Calu3 (cell line): ENCODE data around the gene ADAT3. TPM values are rescaled to one million over a fixed set of nuclear protein-coding genes. Genes with fewer than 3 reads are reported as not detected.

Experiments
- BruUV-seq: library from RNA; stranded (reverse); fragments of 400-500 nt; replicated peaks from 2 replicates; lab custom pipeline; 2021; lab: Mats Ljungman, UMichigan
- CTCF ChIA-PET: fragments of 300-600 bp; sonication (Branson Sonifier 250); formaldehyde crosslinking; loops from one replicate; lab custom pipeline; 2022; ENCODE audit warnings: antibody characterized with exemption; lab: Charles Lee
- DNase-seq: peaks from one replicate; pipeline ENCODE4 v3.0.0; 2022
- H3K27ac Mint-ChIP-seq: one replicate; pipeline ENCODE4 v1.8.0; 2022; ENCODE audit warnings: mixed read lengths; ENCODE audit not compliant: unreplicated experiment
- H3K27me3 Mint-ChIP-seq: one replicate; pipeline ENCODE4 v1.8.0; 2022; ENCODE audit warnings: mixed read lengths; ENCODE audit not compliant: unreplicated experiment
- H3K36me3 Mint-ChIP-seq: one replicate; pipeline ENCODE4 v1.8.0; 2022; ENCODE audit warnings: mild to moderate bottlenecking, moderate library complexity, mixed read lengths; ENCODE audit not compliant: insufficient read depth, unreplicated experiment
- H3K4me1 Mint-ChIP-seq: one replicate; pipeline ENCODE4 v1.8.0; 2022; ENCODE audit warnings: mild to moderate bottlenecking, low read depth, mixed read lengths; ENCODE audit not compliant: unreplicated experiment
- H3K4me3 Mint-ChIP-seq: one replicate; pipeline ENCODE4 v1.8.0; 2022; ENCODE audit warnings: mild to moderate bottlenecking, low read depth, moderate library complexity, mixed read lengths; ENCODE audit not compliant: unreplicated experiment
- H3K9me3 Mint-ChIP-seq: one replicate; pipeline ENCODE4 v1.8.0; 2022; ENCODE audit warnings: low read depth, mixed read lengths; ENCODE audit not compliant: unreplicated experiment
- intact Hi-C: fragments of 100-400 bp; cut with micrococcal nuclease; formaldehyde crosslinking; loops from one replicate; pipeline ENCODE4 v1.10.0; 2022; ENCODE audit not compliant: unreplicated experiment
- total RNA-seq: library from RNA; stranded (reverse); gene quantifications from 2 replicates; pipeline ENCODE4 v1.2.3, GENCODE V29; 2022
- TF ChIP-seq, protein P1 (sequence below): fragments of 200-600 bp; IDR thresholded peaks from one replicate; pipeline ENCODE4 v1.8.0; 2022; ENCODE audit warnings: antibody characterized with exemption; ENCODE audit not compliant: unreplicated experiment

ADAT3 gene
- total RNA-seq, 1 experiment from 2014 or later: 6.7 TPM

DNA sequence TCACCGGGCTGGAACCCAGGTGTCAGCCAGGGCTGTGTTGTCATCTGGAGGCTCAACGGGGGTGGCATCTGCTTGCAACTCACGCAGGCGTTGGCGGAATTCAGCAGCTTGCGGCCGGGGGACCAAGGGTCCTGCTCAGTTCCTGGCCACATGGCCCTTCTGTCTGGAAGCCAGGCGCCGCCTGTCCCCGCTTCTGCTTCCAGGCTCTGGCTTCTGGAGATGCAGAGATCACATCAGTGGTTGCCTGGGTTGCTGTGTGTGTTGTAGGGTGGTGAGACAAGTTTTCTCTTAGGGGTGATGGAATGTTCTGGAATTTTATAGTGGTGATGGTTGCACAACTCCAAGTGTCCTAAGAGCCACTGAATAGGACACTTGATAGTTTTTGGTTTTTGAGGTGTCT lies 5.0 kb downstream of the ADAT3 start:
- no TSS peak for BruUV-seq
- H3K9me3 Mint-ChIP-seq: no peaks in the 10 kb centered on the region
- TF ChIP-seq, protein P1, sequence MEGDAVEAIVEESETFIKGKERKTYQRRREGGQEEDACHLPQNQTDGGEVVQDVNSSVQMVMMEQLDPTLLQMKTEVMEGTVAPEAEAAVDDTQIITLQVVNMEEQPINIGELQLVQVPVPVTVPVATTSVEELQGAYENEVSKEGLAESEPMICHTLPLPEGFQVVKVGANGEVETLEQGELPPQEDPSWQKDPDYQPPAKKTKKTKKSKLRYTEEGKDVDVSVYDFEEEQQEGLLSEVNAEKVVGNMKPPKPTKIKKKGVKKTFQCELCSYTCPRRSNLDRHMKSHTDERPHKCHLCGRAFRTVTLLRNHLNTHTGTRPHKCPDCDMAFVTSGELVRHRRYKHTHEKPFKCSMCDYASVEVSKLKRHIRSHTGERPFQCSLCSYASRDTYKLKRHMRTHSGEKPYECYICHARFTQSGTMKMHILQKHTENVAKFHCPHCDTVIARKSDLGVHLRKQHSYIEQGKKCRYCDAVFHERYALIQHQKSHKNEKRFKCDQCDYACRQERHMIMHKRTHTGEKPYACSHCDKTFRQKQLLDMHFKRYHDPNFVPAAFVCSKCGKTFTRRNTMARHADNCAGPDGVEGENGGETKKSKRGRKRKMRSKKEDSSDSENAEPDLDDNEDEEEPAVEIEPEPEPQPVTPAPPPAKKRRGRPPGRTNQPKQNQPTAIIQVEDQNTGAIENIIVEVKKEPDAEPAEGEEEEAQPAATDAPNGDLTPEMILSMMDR: no peak
- H3K27ac Mint-ChIP-seq: no peak overlapping the region
- no peak for DNase-seq
- H3K4me1 Mint-ChIP-seq: no peaks in the 10 kb centered on the region
- CTCF ChIA-PET: no interaction called here
- intact Hi-C loops: no loop called here
- H3K36me3 Mint-ChIP-seq: peaks cover 28% of the 10 kb centered on the region
- H3K4me3 Mint-ChIP-seq: no peak overlapping the region
- H3K27me3 Mint-ChIP-seq: no peaks in the 10 kb centered on the region

DNA sequence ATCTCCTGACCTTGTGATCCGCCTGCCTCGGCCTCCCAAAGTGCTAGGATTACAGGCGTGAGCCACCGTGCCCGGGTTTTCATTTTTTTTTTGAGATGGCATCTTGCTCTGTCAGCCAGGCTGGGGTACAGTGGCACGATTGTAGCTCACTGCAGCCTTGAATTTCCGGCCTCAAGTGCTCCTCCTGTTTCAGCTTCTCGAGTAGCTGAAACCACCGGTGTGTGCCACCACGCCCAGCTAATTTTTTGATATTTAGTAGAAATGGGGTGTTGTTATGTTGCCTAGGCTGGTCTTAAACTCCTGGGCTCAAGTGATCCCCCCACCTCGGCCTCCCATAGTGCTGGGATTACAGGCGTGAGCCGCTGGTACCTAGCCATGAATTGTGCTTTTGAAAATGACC lies 5.9 kb downstream of the ADAT3 start:
- no peak overlapping the region for H3K4me3 Mint-ChIP-seq
- TF ChIP-seq, protein P1: no peak
- H3K27me3 Mint-ChIP-seq: no peaks in the 10 kb centered on the region
- H3K27ac Mint-ChIP-seq: no peak overlapping the region
- CTCF ChIA-PET: no interaction called here
- intact Hi-C loops: no loop called here
- H3K4me1 Mint-ChIP-seq: no peaks in the 10 kb centered on the region
- H3K36me3 Mint-ChIP-seq: peaks cover 19% of the 10 kb centered on the region
- H3K9me3 Mint-ChIP-seq: no peaks in the 10 kb centered on the region
- DNase-seq: no peak
- BruUV-seq: no TSS peak

DNA sequence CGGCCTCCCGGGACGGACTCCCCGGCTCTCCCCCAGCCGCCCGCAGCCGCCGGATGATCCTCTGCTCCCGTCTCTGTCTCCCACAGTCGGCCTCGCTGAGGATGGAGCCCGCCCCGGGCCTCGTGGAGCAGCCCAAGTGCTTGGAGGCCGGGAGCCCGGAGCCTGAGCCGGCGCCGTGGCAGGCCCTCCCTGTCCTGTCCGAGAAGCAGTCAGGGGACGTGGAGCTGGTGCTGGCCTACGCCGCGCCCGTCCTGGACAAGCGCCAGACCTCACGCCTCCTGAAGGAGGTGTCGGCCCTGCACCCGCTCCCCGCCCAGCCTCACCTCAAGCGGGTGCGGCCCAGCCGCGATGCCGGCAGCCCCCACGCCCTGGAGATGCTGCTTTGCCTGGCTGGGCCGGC lies 6.8 kb downstream of the ADAT3 start:
- no TSS peak for BruUV-seq
- H3K4me3 Mint-ChIP-seq: no peak overlapping the region
- no peaks in the 10 kb centered on the region for H3K9me3 Mint-ChIP-seq
- H3K27ac Mint-ChIP-seq: no peak overlapping the region
- TF ChIP-seq, protein P1: no peak
- CTCF ChIA-PET: no interaction called here
- H3K36me3 Mint-ChIP-seq: peaks cover 17% of the 10 kb centered on the region
- no peaks in the 10 kb centered on the region for H3K4me1 Mint-ChIP-seq
- no peak for DNase-seq
- no peaks in the 10 kb centered on the region for H3K27me3 Mint-ChIP-seq
- intact Hi-C loops: no loop called here

DNA sequence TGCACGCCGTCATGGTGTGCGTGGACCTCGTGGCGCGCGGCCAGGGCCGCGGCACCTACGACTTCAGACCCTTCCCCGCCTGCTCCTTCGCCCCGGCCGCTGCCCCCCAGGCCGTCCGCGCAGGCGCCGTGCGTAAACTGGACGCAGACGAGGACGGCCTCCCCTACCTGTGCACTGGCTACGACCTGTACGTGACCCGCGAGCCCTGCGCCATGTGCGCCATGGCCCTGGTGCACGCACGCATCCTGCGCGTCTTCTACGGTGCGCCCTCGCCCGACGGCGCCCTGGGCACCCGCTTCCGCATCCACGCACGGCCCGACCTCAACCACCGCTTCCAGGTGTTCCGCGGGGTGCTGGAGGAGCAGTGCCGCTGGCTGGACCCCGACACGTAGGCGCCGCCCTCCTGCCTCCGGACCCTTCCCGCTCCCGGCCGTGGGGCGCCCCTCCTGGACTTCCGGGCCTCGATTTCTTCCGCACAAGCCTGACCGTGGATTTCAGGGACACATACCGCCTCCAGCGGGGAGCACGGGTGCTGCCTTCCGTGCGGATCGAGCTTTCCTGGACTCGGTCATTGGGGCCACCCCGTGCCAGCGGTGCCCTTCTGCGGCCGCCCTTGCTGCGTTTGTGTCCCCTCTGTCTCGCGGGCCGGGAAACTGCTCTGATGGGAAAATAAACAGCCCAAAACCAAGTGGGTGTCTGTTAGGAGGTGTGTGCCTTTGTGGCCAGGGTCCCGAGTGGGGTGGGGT lies 7.7 kb downstream of the ADAT3 start:
- DNase-seq: no peak
- Mint-ChIP-seq H3K4me1 (no peaks in the 10 kb centered on the region), H3K36me3 (peaks cover 8% of the 10 kb centered on the region), H3K4me3 (no peak overlapping the region), H3K27me3 (no peaks in the 10 kb centered on the region), H3K27ac (no peak overlapping the region), H3K9me3 (no peaks in the 10 kb centered on the region)
- BruUV-seq: no TSS peak
- TF ChIP-seq, protein P1: no peak
- CTCF ChIA-PET: no interaction called here
- intact Hi-C loops: no loop called here
